GOT3 (cell line): Measurements from ENCODE around the gene SEMA4C.
A peak's percentile ranks its signal among the peaks of the same experiment; 100 is the strongest.
"Not testable (repeated sequence)": the region's sequence is repeated elsewhere in the genome, so short reads cannot be mapped to it uniquely, and the experiment has no call there.

Source experiments
- DNase-seq: peaks from one replicate; lab custom pipeline; 2025; ENCODE audit warnings: mixed read lengths; lab: John Stamatoyannopoulos, UW

SEMA4C gene

DNA sequence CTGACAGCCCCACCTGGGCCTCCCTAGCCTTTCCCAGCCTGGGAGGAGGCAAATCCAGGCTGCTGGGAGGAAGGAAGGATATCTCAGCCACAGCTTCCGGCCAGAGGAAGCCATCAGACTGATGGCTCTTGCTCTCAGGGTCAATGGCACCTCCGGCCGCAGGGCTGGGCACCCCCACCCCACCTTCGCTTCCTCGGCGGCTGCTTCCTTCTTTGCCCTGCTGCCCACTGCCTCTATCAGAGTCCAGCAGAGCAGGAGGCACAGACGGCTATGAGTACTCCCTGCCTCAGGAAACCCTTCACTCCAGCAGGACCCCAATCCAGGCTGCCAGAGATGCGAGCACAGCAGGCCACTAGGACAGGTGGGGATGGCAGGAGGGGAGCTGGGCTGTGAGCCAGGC lies 3.3 kb downstream of the SEMA4C start:
- DNase-seq: no peak

GRCh38 chr2:96866149-96866548 lies 3.7 kb downstream of the SEMA4C start:
- DNase-seq: no peak

- DNase-seq: no peak
Observed at GRCh38 chr2:96865654-96866053, 4.2 kb downstream of the SEMA4C start.

DNA sequence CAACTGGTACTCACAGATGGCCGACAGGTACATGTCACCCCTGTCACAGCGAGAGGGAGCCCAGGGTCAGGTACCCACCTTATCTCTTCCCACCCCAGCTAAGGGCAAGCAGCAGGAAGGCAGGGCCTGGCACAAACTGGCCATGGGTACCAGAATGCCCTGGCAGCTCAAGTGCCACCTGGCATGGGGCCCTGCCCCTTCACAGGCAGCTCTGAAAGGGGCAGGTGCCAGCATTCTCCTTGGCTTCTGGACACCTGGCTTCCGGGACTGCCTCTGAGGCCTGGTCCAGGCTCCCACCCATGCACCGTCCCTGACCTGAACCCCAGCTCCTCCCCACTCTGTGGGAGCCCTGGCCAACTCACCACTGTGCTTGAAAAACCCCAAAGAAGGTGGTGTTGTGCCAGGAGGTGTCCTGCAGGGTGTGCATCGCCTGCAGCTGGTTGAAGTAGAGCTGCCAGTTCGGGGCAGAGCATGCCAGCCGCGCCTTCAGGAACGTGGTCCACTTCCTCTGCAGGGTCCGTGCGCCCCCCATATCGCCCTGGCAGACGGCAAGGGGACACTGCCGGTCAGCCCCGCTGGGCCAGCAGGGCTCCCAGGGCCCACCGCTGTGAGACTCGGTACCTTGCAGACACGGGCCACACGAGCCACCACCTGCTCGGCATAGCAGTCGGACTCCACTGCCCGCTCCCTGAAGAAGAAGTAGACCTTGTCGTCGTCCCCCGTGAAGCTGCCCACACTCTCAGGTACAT lies 5.4 kb downstream of the SEMA4C start:
- DNase-seq: no peak

DNA sequence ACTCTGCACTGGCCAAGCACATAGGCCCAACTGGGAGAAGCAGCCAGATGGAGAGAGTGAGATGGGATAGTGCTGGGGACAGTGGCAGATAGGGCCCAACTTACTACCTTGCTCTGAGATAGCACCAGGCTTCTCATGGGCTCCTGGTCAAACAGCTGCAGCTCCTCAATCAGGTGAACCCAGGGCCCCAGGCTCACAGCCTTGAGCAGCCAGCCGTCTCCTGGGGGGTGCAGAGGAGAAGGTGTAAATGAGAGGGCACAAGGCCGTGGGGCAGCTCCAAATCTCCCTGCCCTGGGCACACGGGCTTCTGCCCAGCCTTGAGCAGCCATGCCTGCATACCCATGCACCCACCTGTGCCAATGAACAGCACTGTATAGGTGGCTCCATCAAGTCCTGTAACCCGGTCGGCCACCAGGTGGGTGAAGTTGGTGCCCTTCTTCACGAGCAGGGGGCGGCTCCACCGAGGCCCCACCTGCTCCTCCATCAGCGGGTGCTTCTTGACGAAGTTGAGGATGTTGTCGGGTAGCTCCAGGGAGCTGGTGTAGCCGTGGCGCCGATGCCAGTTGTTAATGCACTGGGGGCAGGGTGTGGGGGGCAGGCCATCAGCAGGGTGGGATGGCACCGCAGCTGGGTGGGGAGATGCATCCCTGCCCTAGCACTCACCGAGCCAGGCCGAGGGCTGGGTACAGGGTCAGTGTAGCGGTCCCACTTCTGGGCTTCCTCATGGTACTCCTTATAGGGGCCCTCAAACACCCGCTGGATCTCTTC lies 6.1 kb downstream of the SEMA4C start:
- no peak for DNase-seq

DNA sequence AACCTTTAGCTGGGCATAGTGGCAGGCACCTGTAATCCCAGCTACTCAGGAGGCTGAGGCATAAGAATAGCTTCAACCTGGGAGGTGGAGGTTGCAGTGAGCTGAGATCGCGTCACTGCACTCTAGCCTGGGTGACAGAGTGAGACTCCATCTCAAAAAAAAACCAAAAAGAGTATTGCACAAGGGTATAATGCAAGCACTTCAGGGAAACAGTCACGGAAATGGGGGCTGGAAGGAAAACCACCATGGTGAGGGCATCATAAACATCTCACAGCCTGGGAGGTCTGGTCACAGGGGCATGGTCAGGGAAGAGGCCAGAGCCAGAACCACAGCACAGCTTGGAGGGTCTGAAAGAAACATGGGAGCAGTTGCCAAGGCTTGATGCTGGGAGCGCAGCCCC lies 6.8 kb downstream of the SEMA4C start:
- DNase-seq: not testable (repeated sequence)

DNA sequence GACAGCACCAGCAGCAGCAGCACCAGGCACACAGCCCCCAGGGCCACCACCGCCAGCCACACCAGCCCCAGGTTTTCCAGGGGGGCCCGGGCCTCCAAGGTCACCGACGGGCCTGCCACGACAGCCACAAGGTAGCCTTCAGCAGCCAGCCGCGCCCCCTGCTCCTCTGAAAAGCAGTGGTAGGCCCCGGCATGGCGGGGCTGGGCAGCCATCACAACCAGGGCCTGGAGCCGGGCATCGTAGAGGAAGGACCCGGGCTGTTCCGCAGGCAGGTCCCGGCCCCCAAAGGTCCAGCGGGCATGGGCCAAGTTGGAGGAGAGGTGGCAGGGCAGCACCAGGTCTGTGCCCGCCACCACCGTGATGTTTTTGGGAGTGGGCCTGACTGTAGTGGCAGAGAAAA lies 8.8 kb downstream of the SEMA4C start:
- DNase-seq: no peak

DNA sequence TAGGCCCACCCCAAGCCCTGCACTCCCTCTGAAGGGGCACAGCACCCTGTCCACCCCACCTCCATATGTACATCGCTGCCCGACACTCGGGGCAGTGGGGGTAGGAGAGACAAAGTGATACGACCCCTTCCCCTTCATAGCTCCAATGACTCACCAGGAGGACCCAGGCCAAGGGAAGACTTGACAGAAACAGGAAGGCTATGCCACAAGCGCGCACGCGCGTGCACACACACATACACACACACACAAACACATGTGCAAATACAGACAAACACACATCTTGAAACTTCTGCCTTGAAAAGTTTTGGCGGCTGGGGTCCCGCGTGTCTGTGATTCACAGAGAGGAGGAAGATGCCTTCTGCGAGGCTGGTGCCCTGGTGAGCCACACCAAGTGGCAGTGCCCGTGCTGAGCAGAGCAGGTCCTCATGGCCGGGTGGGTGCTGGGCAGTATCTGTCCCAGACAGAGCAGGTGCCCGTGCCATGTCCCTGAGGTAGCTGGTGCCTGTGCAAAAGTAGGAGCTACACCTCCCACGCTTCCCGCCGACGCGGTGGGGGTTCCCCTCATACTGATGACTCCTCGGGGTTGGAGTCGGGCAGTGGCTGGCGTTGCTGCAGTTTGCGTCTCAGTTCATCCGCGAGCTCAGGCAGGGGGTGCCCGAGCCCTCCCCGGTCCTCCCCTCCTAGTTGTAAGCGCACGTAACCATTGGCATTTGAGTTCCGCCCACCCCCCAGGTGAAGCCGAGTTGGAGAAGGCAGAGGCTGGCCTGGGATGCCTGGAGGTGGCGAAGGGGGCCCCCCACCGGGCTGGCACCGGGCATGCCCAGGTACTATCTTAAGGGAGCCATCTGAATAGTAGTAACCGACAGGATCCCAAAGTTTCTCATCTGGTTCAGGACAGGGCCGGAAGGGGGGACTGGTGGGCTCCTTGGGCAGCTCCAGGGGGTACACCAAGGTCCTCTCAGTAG lies 9.5 kb downstream of the SEMA4C start:
- DNase-seq: no peak

DNA sequence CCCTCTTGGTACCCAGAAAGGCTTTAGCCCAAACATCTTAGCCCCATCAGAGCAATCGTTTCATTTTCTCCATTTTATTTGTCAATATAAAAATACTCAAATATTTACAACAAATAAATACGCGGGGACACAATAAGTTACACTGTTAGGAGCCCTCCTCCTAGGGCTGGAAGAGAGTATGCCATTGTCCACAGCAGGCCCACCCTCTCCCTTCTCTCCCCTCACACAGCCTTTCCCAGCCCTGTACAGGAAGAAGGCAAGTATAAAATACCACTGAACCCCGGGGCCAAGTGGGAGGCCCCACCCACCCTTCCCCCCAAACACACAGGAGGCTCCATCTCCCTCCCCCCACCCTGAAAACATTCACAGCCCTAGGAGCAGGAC lies 10.2 kb downstream of the SEMA4C start:
- no peak for DNase-seq

DNA sequence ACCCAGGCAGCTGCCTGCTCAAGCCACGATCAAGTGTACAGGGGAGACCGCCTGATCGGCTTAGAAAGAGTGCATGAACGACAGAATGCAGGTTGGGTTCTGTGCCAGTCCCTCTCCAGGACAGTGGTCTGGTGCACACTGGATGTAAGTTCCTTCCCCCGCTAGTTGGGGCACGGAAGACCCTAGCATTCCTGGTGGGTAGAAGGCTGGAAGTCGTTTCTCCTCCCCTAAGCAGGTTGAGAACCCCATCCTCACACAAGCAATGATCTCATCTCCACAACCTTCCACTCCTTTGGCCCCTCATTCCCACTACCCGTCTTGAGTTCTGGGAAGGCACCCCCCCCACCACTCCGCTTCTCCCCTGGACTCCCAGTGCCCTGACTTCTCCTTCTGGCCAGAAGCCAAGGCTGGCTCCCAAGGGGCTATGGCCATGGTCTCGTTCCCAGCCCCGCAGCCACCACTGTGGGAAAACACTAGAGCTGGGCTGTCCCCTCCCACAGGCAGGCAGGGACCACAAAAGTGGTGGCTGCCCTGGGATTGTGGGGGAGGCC lies 10.7 kb downstream of the SEMA4C start:
- no peak for DNase-seq

- DNase-seq: peak; percentile 97
Observed at GRCh38 chr2:96857667-96858372, 12.1 kb downstream of the SEMA4C start, which contains the start of gene ANKRD39. Gene ANKRD39 (minus strand): TSS chr2:96858016. CDS start chr2:96857987, 29 bp downstream.

DNA sequence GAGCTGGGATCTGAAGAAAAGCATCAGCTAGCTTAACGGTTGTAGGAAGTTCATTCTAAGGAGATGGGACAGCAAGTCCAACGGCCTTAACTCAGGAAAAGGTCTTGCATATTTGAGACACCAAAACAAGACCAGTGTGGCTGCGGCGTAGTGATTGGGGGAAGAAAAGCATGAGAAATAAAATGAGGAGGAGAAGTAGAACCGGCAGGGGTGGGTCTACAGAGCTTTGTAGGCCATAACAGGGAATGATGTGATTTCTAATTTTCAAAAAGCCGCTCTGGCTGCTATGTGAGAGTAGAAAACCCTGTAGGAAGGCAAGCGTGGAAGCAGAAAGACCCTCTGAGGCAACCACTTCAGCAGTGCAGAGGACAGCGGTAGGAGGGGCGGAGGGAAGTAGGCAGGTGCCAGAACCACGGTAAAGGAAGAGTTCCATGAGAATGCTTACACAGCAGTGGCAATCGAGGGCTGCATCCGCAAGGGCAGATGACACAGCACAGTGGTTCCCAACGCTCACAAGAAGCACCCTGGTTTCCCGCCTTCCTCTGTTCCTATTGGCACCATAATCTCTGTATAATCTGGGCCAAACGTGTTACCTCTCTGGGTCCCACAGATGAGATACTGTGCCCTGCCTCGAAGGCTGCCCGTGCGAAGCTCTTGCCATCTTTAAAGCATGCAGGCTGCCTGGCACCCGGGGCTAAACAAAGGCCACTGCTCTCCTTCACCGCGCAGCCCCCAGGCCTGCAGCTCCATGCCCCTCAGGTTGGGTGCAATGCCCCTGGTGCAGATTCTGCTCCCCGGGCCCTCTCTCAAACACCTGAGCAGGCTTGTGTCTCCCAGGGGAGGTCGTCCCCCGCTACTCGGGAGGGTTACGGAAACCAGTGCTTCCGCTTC lies 12.9 kb downstream of the SEMA4C start:
- no peak for DNase-seq

DNA sequence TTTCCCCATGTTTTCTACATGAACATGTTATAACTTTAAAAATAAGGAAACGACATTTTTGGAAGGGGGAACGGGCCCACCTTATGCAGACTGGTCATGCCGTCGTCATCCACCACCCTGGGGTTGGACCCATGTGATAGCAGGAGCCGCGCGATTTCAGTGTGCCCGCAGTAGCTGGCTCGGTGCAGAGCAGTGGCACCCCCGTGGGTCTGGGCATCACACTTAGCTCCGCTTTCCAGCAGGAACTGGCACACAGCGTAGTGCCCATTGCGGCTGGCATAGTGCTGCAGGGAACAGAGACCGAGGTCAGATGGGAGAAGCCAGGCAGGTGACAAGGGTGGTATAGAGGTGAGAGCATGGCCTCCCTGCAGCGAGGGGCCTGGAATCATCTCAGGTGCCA lies 16.6 kb downstream of the SEMA4C start:
- no peak for DNase-seq

DNA sequence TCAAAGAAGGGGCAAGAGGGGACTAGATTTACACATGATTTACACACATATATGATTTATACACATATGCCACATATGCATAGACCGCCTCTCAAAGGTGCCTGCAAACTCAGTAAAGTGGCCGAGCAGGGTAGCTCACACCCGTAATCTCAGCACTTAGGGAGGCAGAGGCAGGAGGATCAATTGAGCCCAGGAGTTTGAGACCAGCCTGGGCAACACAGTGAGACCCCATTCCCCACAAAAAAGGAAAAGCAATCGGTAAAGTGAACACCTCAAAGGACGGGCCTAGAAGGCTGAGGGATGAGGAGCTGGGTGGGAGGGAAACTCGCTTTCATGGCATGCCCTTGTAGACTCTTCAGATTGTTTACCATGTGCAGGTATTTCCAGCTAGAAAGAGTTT lies 17.2 kb downstream of the SEMA4C start:
- DNase-seq: no peak

DNA sequence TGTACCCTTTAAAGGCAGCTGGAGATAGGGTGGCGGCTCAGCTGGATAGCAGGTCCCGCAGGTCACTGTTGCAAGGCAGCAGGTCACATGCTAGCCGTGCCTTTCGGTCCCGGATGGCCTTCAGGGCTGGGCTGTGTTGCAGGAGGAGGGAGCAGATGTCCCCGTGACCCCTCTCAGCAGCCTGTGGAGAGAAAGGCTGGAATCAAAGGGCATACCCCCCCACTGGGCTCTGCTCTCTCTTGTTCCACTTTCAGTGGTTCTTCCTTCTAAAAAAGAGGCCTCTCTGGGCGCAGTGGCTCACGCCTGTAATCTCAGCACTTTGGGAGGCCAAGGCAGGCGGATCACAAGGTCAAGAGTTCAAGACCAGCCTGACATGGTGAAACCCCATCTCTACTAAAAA lies 21.6 kb downstream of the SEMA4C start:
- DNase-seq: no peak

DNA sequence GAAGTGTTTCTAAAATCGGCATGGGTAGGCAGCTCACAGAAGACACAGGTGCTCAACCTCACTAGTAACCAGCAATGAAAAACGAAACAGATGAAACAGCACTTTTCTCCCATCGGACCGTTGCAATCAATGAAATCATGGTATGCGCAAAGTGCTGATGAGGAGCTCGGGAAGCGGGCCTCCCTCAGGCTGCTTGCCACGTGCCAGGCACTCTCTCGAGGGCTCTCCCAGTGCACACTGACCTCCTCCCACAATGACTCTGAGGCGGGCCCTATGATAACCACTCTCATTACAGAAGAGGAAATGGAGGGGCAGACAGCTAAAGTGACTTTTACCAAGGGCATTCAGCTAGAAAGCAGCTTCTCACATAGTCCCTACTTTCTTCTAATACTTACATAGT lies 22.3 kb downstream of the SEMA4C start:
- DNase-seq: no peak

DNA sequence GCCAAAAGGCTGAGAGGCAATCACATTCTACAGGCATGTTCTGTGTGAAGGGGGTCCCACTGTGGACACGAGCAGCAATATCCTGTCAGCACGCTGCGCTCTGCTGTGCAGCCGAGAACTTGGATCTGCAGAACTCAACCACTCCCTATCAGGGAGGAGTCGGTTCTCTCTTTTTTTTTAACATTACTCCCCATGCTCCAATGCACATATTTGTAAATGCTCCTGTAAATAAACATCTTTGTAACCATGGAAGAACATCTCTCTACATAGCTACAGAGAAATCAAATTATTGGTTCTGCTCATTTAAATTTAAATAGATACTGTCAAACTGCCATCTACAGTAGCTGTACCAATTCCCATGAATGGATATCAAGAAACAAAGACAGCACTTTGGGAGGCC lies 23.1 kb downstream of the SEMA4C start:
- DNase-seq: no peak

GRCh38 chr2:96844405-96844808 lies 25.5 kb downstream of the SEMA4C start:
- DNase-seq: no peak

GRCh38 chr2:96843538-96844268 lies 26.2 kb downstream of the SEMA4C start, which contains the start of gene ANKRD23:
Gene ANKRD23 (minus strand): TSS chr2:96844021. CDS start chr2:96843992, 29 bp downstream.
- DNase-seq: no peak
